HepG2 (cell line): Measurements from ENCODE around the gene WDR86. TPM values are rescaled to one million over a fixed set of nuclear protein-coding genes. Genes with fewer than 3 reads are reported as not detected.

Experiments used
- ATAC-seq: fragments of 200-7000 bp; cut with Tn5 transposase; 3 replicates; pipeline ENCODE4 v1.9.1; 2020; ENCODE audit warnings: mild to moderate bottlenecking, moderate library complexity
- BruUV-seq: library from RNA; stranded (reverse); fragments of 400-500 nt; replicated peaks from 2 replicates; lab custom pipeline; 2021; lab: Mats Ljungman, UMichigan
- CTCF ChIA-PET: fragments of 300-600 bp; formaldehyde crosslinking; extraction: SDS; loops from one replicate; lab custom pipeline; 2021; ENCODE audit warnings: low total read pairs, inconsistent platforms, low intra/inter-chr PET ratio; lab: Yijun Ruan, JAX
- POLR2A ChIA-PET: fragments of 350-600 bp; sonication (Branson Sonifier 250); formaldehyde crosslinking; loops from one replicate; lab custom pipeline; 2020; ENCODE audit warnings: antibody characterized with exemption, inconsistent platforms; lab: Yijun Ruan, JAX
- DNase-seq: peaks from one replicate; pipeline ENCODE4 v3.0.0-alpha.2; 2015; ENCODE audit warnings: low spot score
- FAIRE-seq: peaks from 3 replicates; lab custom pipeline; 2011; peaks lifted over from hg19 to GRCh38; lab: Jason Lieb, UNC
- H2AFZ ChIP-seq: one replicate; pipeline ENCODE4 v1.6.1; 2011; ENCODE audit warnings: low read length, inconsistent platforms
- H3K27ac ChIP-seq: fragments of 300-600 bp; 3 replicates; pipeline ENCODE4 v1.8.0; 2011; ENCODE audit warnings: mixed run types, mild to moderate bottlenecking, mixed read lengths, low read length, inconsistent platforms; ENCODE audit not compliant: insufficient read depth; ENCODE audit errors: extremely low read length
- H3K27me3 ChIP-seq, 2 experiments: fragments of 200-600 bp in 1 of 2; 2 replicates in 1 of 2; 3 replicates in 1 of 2; pipeline versions ENCODE4 v1.6.0 to v1.8.0; 2011; ENCODE audit warnings: low read length in 2 of 2, mild to moderate bottlenecking in 2 of 2, moderate library complexity in 2 of 2, inconsistent platforms in 1 of 2; ENCODE audit not compliant: insufficient read depth in 2 of 2, control insufficient read depth in 1 of 2
- H3K36me3 ChIP-seq, 2 experiments: fragments of 200-600 bp in 1 of 2; replicated peaks in 1 of 2; 2 replicates in 1 of 2; 3 replicates in 1 of 2; pipeline versions ENCODE4 v1.5.1 to v1.8.0; 2011; ENCODE audit warnings: low read length in 2 of 2, inconsistent platforms in 1 of 2; ENCODE audit not compliant: insufficient read depth in 2 of 2, control insufficient read depth in 1 of 2
- H3K4me1 ChIP-seq: 2 replicates; pipeline ENCODE4 v1.5.1; 2012; ENCODE audit warnings: low read length, inconsistent platforms; ENCODE audit not compliant: insufficient read depth
- H3K4me2 ChIP-seq: 2 replicates; pipeline ENCODE4 v1.6.0; 2011; ENCODE audit warnings: low read depth, low read length, inconsistent platforms
- H3K4me3 ChIP-seq, 3 experiments: fragments of 200-600 bp in 1 of 3; sonication (generic), shearing (Covaris generic) in 1 of 3; replicated peaks in 1 of 3; 2 replicates each; pipeline ENCODE4 v1.5.1; 2011 to 2016; ENCODE audit warnings: low read length in 3 of 3, inconsistent platforms in 2 of 3, low read depth in 2 of 3, mild to moderate bottlenecking in 2 of 3, control low read depth in 1 of 3, mixed read lengths in 1 of 3; ENCODE audit not compliant: insufficient read depth in 1 of 3
- H3K79me2 ChIP-seq: one replicate; pipeline ENCODE4 v1.6.1; 2011; ENCODE audit warnings: low read length, inconsistent platforms; ENCODE audit not compliant: insufficient read depth
- H3K9ac ChIP-seq: 2 replicates; pipeline ENCODE4 v1.6.0; 2011; ENCODE audit warnings: mild to moderate bottlenecking, low read depth, low read length, inconsistent platforms; ENCODE audit not compliant: insufficient read depth
- H3K9me3 ChIP-seq: 2 replicates; pipeline ENCODE4 v1.5.1; 2012; ENCODE audit warnings: mild to moderate bottlenecking, low read length
- H4K20me1 ChIP-seq: 2 replicates; pipeline ENCODE4 v1.6.0; 2011; ENCODE audit warnings: inconsistent platforms, mild to moderate bottlenecking, low read length, moderate library complexity; ENCODE audit not compliant: insufficient read depth
- ATF4 ChIP-seq, 2 experiments: fragments of 450-650 bp in 1 of 2; sonication (generic) in 1 of 2; formaldehyde crosslinking; IDR thresholded peaks; 2 replicates each; pipeline versions ENCODE4 v1.5.0 to v1.8.0; 2020 to 2022; ENCODE audit warnings: mild to moderate bottlenecking in 1 of 2, missing genetic modification reagents in 1 of 2
- BRD4 ChIP-seq: sonication (generic); formaldehyde crosslinking; IDR thresholded peaks from 2 replicates; pipeline ENCODE4 v1.4.0; 2020; ENCODE audit warnings: missing genetic modification reagents
- HDAC6 ChIP-seq: fragments of 200-600 bp; sonication (generic); IDR thresholded peaks from 2 replicates; pipeline ENCODE4 v1.7.0; 2017; ENCODE audit warnings: mild to moderate bottlenecking, antibody characterized with exemption, low read length, low read depth
- KLF9 ChIP-seq: IDR thresholded peaks from 2 replicates; pipeline ENCODE4 v1.6.1; 2016; ENCODE audit warnings: low read depth
- POLR2AphosphoS5 ChIP-seq: IDR thresholded peaks from 2 replicates; pipeline ENCODE4 v1.6.1; 2012; ENCODE audit warnings: low read depth, low read length
- REXO4 ChIP-seq: sonication (generic); formaldehyde crosslinking; IDR thresholded peaks from 2 replicates; pipeline ENCODE4 v1.8.0; 2022; ENCODE audit warnings: missing genetic modification reagents, mild to moderate bottlenecking, borderline replicate concordance
- RFXANK ChIP-seq: IDR thresholded peaks from 2 replicates; pipeline ENCODE4 v1.6.1; 2016
- RNF2 ChIP-seq: fragments of 450-650 bp; conservative IDR thresholded peaks from 2 replicates; pipeline ENCODE4 v1.6.1; 2016; ENCODE audit warnings: low read depth
- SAP130 ChIP-seq: IDR thresholded peaks from 2 replicates; pipeline ENCODE4 v1.6.1; 2016; ENCODE audit warnings: low read depth
- TCF7 ChIP-seq: sonication (generic); IDR thresholded peaks from 2 replicates; pipeline ENCODE4 v1.6.1; 2016; ENCODE audit warnings: antibody characterized with exemption, low read depth
- ZBTB10 ChIP-seq: sonication (generic); formaldehyde crosslinking; IDR thresholded peaks from 2 replicates; pipeline ENCODE4 v1.4.0; 2020; ENCODE audit warnings: missing genetic modification reagents, borderline replicate concordance
- ZNF12 ChIP-seq: sonication (generic); formaldehyde crosslinking; IDR thresholded peaks from 2 replicates; pipeline ENCODE4 v1.5.0; 2020; ENCODE audit warnings: missing genetic modification reagents
- ZNF234 ChIP-seq: sonication (generic); formaldehyde crosslinking; conservative IDR thresholded peaks from 2 replicates; pipeline ENCODE4 v1.5.1; 2020; ENCODE audit warnings: mild to moderate bottlenecking, missing genetic modification reagents
- ZNF546 ChIP-seq: sonication (generic); formaldehyde crosslinking; conservative IDR thresholded peaks from 2 replicates; pipeline ENCODE4 v1.8.1; 2023; ENCODE audit warnings: mild to moderate bottlenecking, missing genetic modification reagents
- ZNF576 ChIP-seq: sonication (generic); formaldehyde crosslinking; IDR thresholded peaks from 2 replicates; pipeline ENCODE4 v1.4.0; 2020; ENCODE audit warnings: mild to moderate bottlenecking, missing genetic modification reagents
- ZNF776 ChIP-seq: sonication (generic); formaldehyde crosslinking; IDR thresholded peaks from 2 replicates; pipeline ENCODE4 v1.4.0; 2020; ENCODE audit warnings: mild to moderate bottlenecking, missing genetic modification reagents
- ZSCAN22 ChIP-seq: sonication (generic); formaldehyde crosslinking; IDR thresholded peaks from 2 replicates; pipeline ENCODE4 v1.4.0; 2020; ENCODE audit warnings: mild to moderate bottlenecking, missing genetic modification reagents
- ZSCAN5A ChIP-seq: sonication (generic); formaldehyde crosslinking; IDR thresholded peaks from 2 replicates; pipeline ENCODE4 v1.8.0; 2022; ENCODE audit warnings: mild to moderate bottlenecking, missing genetic modification reagents, borderline replicate concordance
- WGBS: methylation state at CpG from one replicate; pipeline ENCODE4 v1.1.6; 2017; ENCODE audit warnings: low lambda C conversion rate; 5-methylcytosine and 5-hydroxymethylcytosine counted together
- in situ Hi-C: cut with HindIII; loops from 2 replicates; pipeline ENCODE4 v1.10.0; 2017; ENCODE audit warnings: low pct_unique_long_range_greater_than_20kb; ENCODE audit not compliant: extremely low pct_ligation_motif_present
- intact Hi-C: fragments of 100-400 bp; cut with micrococcal nuclease; formaldehyde crosslinking; loops from one replicate; pipeline ENCODE4 v1.10.0; 2022; ENCODE audit not compliant: unreplicated experiment
- polyA plus RNA-seq, 8 experiments: library from polyadenylated mRNA; depleted of rRNA in 3 of 8; stranded (reverse) in 7 of 8; unstranded in 1 of 8; fragments of >200 nt; fragmentation: Illumina TruSeq in 4 of 8; extraction: Trizol in 4 of 8; gene quantifications; 2 replicates each; pipeline versions ENCODE4 v1.2.1 to v1.2.3, GENCODE V29; 2011 to 2016; ENCODE audit warnings: low read depth in 4 of 8, missing spikeins in 1 of 8, mixed read lengths in 1 of 8; ENCODE audit not compliant: insufficient read depth in 1 of 8
- total RNA-seq, 5 experiments: library from RNA; depleted of rRNA; stranded (reverse); fragments of >200 nt; fragmentation: Illumina TruSeq; extraction: Trizol; gene quantifications; 2 replicates each; pipeline ENCODE4 v1.2.3, GENCODE V29; 2016; ENCODE audit warnings: low read depth in 1 of 5

Gene WDR86
- total and polyA plus RNA-seq, 2 of the 13 experiments (the other 11 are each of a cell fraction or from before 2014, with no cell fraction given), result 0.11 to 2.9 TPM

- Histone ChIP-seq H3K4me3 (no peak overlapping the region), H2AFZ (no peak overlapping the region), H4K20me1 (peaks cover 5% of the 10 kb centered on the region; the same call in 1 of the 2 replicates), H3K9me3 (no peaks in the 10 kb centered on the region), H3K27me3 (no peaks in the 10 kb centered on the region), H3K9ac (no peak overlapping the region), H3K4me1 (peaks cover 12% of the 10 kb centered on the region), H3K79me2 (no peaks in the 10 kb centered on the region), H3K36me3 (peaks cover 24 to 51% of the 10 kb centered on the region in 2 experiments; a peak in 4 of 5 replicates), H3K4me2 (no peak overlapping the region), H3K27ac (no peak overlapping the region)
- TF ChIP-seq TCF7, result no peak
- TF ChIP-seq REXO4, result no peak
- TF ChIP-seq ZSCAN22, result no peak
- no peak for TF ChIP-seq ZNF546 (CRISPR knock-in tag)
- no peak for TF ChIP-seq ZNF234 (CRISPR knock-in tag)
- no peak for TF ChIP-seq ZBTB10 (CRISPR knock-in tag)
- TF ChIP-seq HDAC6, result no peak
- no peak for TF ChIP-seq KLF9 (CRISPR knock-in tag)
- TF ChIP-seq ZNF776, result no peak
- TF ChIP-seq ZNF576 (CRISPR knock-in tag), result no peak
- no peak for TF ChIP-seq ZSCAN5A (CRISPR knock-in tag)
- no peak for TF ChIP-seq POLR2AphosphoS5
- TF ChIP-seq RFXANK (CRISPR knock-in tag), result no peak
- no peak for TF ChIP-seq BRD4
- no peak for TF ChIP-seq RNF2
- no peak for TF ChIP-seq ZNF12 (CRISPR knock-in tag)
- no peak for TF ChIP-seq ATF4 (CRISPR knock-in tag; IDR thresholded peaks at IDR 0.05)
- TF ChIP-seq SAP130 (CRISPR knock-in tag), result no peak
- intact Hi-C loops (loop anchor here (5.0 kb wide), 1 partner anchor 105 kb away; the partner anchor contains the start of gene SMARCD3), in situ Hi-C loops (loop anchor here (5.0 kb wide), 1 partner anchor 35 kb away; no protein-coding TSS in a partner anchor)
- ChIA-PET CTCF (no interaction called here), POLR2A (no interaction called here)
- ATAC-seq, result no peak
- FAIRE-seq, result no peak
- no peak for DNase-seq
- WGBS, result 86% methylated on average over 5 of the region's 5 CpGs
- BruUV-seq, result no TSS peak
These were observed 57.3 kb downstream of the WDR86 start for GRCh38 chr7:151352512-151352911.
